Activated CD4-positive, alpha-beta T cell treated with anti-CD3 and anti-CD28 coated beads for 36 hours (primary cell): Measurements from ENCODE around the gene DYNLT2B. TPM values are rescaled to one million over a fixed set of nuclear protein-coding genes. Genes with fewer than 3 reads are reported as not detected.
"Not testable (repeated sequence)": the region's sequence is repeated elsewhere in the genome, so short reads cannot be mapped to it uniquely, and the experiment has no call there.

Experiments used
- ATAC-seq: fragments of 200-7000 bp; cut with Tn5 transposase; one replicate; pipeline ENCODE4 v1.10.0; 2021; ENCODE audit warnings: mild to moderate bottlenecking, moderate library complexity
- CTCF ChIA-PET: fragments of 350-600 bp; sonication (Branson Sonifier 250); formaldehyde crosslinking; loops from one replicate; lab custom pipeline; 2021; ENCODE audit warnings: antibody characterized with exemption; lab: Charles Lee
- POLR2A ChIA-PET: fragments of 350-600 bp; sonication (Branson Sonifier 250); formaldehyde crosslinking; loops from one replicate; lab custom pipeline; 2021; ENCODE audit warnings: antibody characterized with exemption, inconsistent platforms; lab: Charles Lee
- DNase-seq: peaks from one replicate; pipeline ENCODE4 v3.0.0-alpha.2; 2020
- H3K27ac Mint-ChIP-seq: one replicate; pipeline ENCODE4 v1.8.0; 2021; ENCODE audit warnings: mixed read lengths
- H3K27me3 Mint-ChIP-seq: one replicate; pipeline ENCODE4 v1.8.0; 2021; ENCODE audit warnings: mixed read lengths
- H3K36me3 Mint-ChIP-seq: one replicate; pipeline ENCODE4 v1.8.0; 2021; ENCODE audit warnings: low read depth, mixed read lengths
- H3K4me1 Mint-ChIP-seq: one replicate; pipeline ENCODE4 v1.8.0; 2021; ENCODE audit warnings: mixed read lengths
- H3K4me3 Mint-ChIP-seq: one replicate; pipeline ENCODE4 v1.8.0; 2021; ENCODE audit warnings: mild to moderate bottlenecking, moderate library complexity, mixed read lengths
- H3K9me3 Mint-ChIP-seq: one replicate; pipeline ENCODE4 v1.8.0; 2021; ENCODE audit warnings: low read depth, mixed read lengths
- intact Hi-C, 2 experiments: fragments of 100-400 bp; cut with DNase I in 1 of 2; cut with micrococcal nuclease in 1 of 2; formaldehyde crosslinking; loops; one replicate each; pipeline versions ENCODE4 v1.14.2 to v1.15.1; 2022 to 2024; cut with DNase I, micrococcal nuclease
- total RNA-seq, 2 experiments: library from RNA; stranded (reverse); gene quantifications; one replicate each; pipeline ENCODE4 v1.2.3, GENCODE V29; 2021

DYNLT2B gene
- total RNA-seq, 2 experiments from 2014 or later = 7.3 to 16.3 TPM

GRCh38 chr3:196244166-196244565 lies 73.9 kb downstream of the DYNLT2B start:
- H3K4me1 Mint-ChIP-seq, H3K27ac Mint-ChIP-seq, intact Hi-C loops, POLR2A ChIA-PET, H3K4me3 Mint-ChIP-seq, DNase-seq, H3K27me3 Mint-ChIP-seq, ATAC-seq, H3K9me3 Mint-ChIP-seq: not testable (repeated sequence)
- CTCF ChIA-PET = interaction anchor here (1.6 kb wide), 1 partner anchor 9 kb away, joined by 3 read pairs; no protein-coding TSS in a partner anchor
- peaks cover 29% of the 10 kb centered on the region for H3K36me3 Mint-ChIP-seq

DNA sequence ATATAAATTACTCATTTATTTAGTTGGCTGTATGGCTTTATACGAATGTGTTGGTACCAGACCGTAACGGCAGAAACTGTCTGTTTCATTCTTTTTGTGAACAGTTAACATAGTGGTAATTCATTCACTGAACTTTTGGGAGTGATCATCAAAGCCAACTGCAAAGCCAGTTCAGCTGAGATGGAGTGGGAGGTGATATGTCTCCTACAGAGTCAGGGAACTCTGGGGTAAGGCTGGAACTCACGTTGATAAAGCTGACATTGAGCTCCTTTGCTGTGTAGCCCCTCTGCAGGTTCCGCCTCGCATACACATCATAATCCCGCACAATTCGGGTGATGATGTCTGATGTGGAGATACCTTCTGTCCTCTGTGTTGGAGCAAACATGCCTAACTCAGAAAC lies 76.3 kb downstream of the DYNLT2B start:
- Mint-ChIP-seq H3K36me3 (peaks cover 34% of the 10 kb centered on the region), H3K9me3 (no peaks in the 10 kb centered on the region), H3K4me3 (no peak overlapping the region), H3K27ac (no peak overlapping the region), H3K27me3 (no peaks in the 10 kb centered on the region), H3K4me1 (no peaks in the 10 kb centered on the region)
- DNase-seq (no peak), ATAC-seq (no peak)
- intact Hi-C loops = no loop called here
- ChIA-PET POLR2A (interaction anchor here (0.6 kb wide), 1 partner anchor 179 kb away, joined by 4 read pairs; no protein-coding TSS in a partner anchor), CTCF (no interaction called here)

Other genes starting within 250 kb of the DYNLT2B start
- 100 to 1,000 TPM; 373 to 520 TPM for gene TFRC, start 236.2 kb downstream of the DYNLT2B start, total RNA-seq
- gene ZDHHC19, start 106.8 kb downstream of the DYNLT2B start, total RNA-seq = not detected
- not detected for gene SLC51A, start 101.7 kb downstream of the DYNLT2B start, total RNA-seq
- 10 to 100 TPM; 41.8 to 47.1 TPM for gene PCYT1A, start 30.5 kb downstream of the DYNLT2B start, total RNA-seq
- gene TM4SF19, start 20.1 kb upstream of the DYNLT2B start, total RNA-seq = not detected
- 100 to 1,000 TPM in 1 of 2 experiments, 10 to 100 TPM in 1; 67.2 to 102 TPM for gene UBXN7, start 114.2 kb upstream of the DYNLT2B start, total RNA-seq
- gene RNF168, start 185.5 kb upstream of the DYNLT2B start, total RNA-seq = 10 to 100 TPM; 20.8 to 21.8 TPM
- not detected for gene SMCO1, start 197.1 kb upstream of the DYNLT2B start, total RNA-seq